GM12892 (cell line): Measurements from ENCODE around the gene FBXO39.
"Not testable (repeated sequence)": the region's sequence is repeated elsewhere in the genome, so short reads cannot be mapped to it uniquely, and the experiment has no call there.

ENCODE experiments used
- POLR2A ChIP-seq: IDR thresholded peaks from 2 replicates; pipeline ENCODE4 v1.6.1; 2011; ENCODE audit warnings: low read depth, low read length, control low read depth
- POLR2AphosphoS5 ChIP-seq: IDR thresholded peaks from 2 replicates; pipeline ENCODE4 v1.6.1; 2011; ENCODE audit warnings: low read depth, low read length, control low read depth
- TAF1 ChIP-seq: IDR thresholded peaks from 2 replicates; pipeline ENCODE4 v1.6.1; 2011; ENCODE audit warnings: low read depth, mild to moderate bottlenecking, control low read depth, low read length, borderline replicate concordance

- TF ChIP-seq TAF1, POLR2A, POLR2AphosphoS5: not testable (repeated sequence)
Measured at GRCh38 chr17:6774906-6775305, 1.1 kb upstream of the FBXO39 start.
